H1 (cell line): Measurements from ENCODE around the gene RAB40B. TPM values are rescaled to one million over a fixed set of nuclear protein-coding genes. Genes with fewer than 3 reads are reported as not detected.

Source experiments
- EGR1 ChIP-seq: IDR thresholded peaks from 2 replicates; pipeline ENCODE4 v1.6.1; 2011; ENCODE audit warnings: low read depth, low read length, borderline replicate concordance
- SP4 ChIP-seq: IDR thresholded peaks from 2 replicates; pipeline ENCODE4 v1.6.1; 2012; ENCODE audit warnings: low read length, inconsistent platforms
- polyA plus RNA-seq, 7 experiments: library from polyadenylated mRNA; depleted of rRNA in 3 of 7; stranded (reverse) in 5 of 7; unstranded in 2 of 7; fragments of >200 nt in 5 of 7; fragments of 200-250 nt in 2 of 7; gene quantifications; 1 replicate in 5 of 7; 2 replicates in 1 of 7; 4 replicates in 1 of 7; pipeline versions ENCODE4 v1.2.1 to v1.2.3, GENCODE V29; 2011 to 2013; ENCODE audit warnings: missing spikeins in 2 of 7, mixed read lengths in 2 of 7
- total RNA-seq: library from RNA; stranded (reverse); fragmentation: NEBNext Ultra II Directional; extraction: Animal tissue kit (Norgen Biotek cat#: 25700); gene quantifications from 2 replicates; pipeline ENCODE4 v1.2.1, GENCODE V29; 2021

Gene RAB40B
- total and polyA plus RNA-seq, 2 of the 8 experiments (the other 6 are each of a cell fraction or from before 2014, with no cell fraction given) = 3.1 to 4.6 TPM

- no peak for TF ChIP-seq SP4
- no peak for TF ChIP-seq EGR1
Observed at GRCh38 chr17:82740906-82741759, 42.6 kb upstream of the RAB40B start (continued).
